GM13976 (cell line): ENCODE results near the gene MS4A12.
"Not testable (repeated sequence)": the region's sequence is repeated elsewhere in the genome, so short reads cannot be mapped to it uniquely, and the experiment has no call there.

Experiments used
- DNase-seq: peaks from one replicate; pipeline ENCODE4 v3.0.0; 2012; ENCODE audit warnings: low spot score
- in situ Hi-C: fragments of 300-500 bp; cut with MboI; formaldehyde crosslinking; loops from one replicate; pipeline ENCODE4 v1.12.0; 2022; ENCODE audit warnings: low sequenced_read_pairs, mixed read lengths, inconsistent platforms; ENCODE audit not compliant: unreplicated experiment
- TF ChIP-seq, protein P1 (sequence below): IDR thresholded peaks from 2 replicates; pipeline ENCODE4 v1.5.1; 2012; ENCODE audit warnings: borderline replicate concordance, mild to moderate bottlenecking; ENCODE audit not compliant: insufficient read depth; ENCODE audit errors: extremely low read depth, missing control alignments, control extremely low read depth

The MS4A12 gene

DNA sequence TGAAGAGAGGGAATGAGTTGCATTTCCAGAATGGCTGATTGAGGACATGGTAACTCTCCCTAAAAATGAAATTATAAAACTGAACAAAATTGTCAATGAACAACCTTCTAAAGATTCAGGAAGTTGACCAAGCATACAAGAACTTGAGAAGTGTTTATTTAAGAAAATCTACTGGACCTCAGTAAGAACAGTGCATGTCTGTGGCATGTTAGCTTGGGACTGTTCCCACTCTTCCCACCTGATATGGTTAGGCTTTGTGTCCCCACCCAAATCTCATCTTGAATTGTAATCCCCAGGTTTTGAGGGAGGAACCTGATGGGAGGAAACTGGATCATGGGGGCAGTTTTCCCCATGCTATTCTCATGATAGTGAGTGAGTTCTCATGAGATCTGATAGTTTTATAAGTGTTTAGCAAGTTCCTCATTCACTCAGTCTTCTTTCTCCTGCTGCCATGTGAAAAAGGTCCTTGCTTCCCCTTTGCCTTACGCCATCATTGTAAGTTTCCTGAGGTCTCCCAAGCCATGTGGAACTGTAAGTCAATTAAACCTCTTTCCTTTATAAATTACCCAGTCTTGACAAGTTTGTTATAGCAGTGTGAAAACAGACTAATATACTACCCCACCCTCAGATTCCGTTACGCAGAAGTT, 38.0 kb downstream of the MS4A12 start:
- DNase-seq: no peak
- in situ Hi-C loops: no loop called here
- TF ChIP-seq, protein P1, sequence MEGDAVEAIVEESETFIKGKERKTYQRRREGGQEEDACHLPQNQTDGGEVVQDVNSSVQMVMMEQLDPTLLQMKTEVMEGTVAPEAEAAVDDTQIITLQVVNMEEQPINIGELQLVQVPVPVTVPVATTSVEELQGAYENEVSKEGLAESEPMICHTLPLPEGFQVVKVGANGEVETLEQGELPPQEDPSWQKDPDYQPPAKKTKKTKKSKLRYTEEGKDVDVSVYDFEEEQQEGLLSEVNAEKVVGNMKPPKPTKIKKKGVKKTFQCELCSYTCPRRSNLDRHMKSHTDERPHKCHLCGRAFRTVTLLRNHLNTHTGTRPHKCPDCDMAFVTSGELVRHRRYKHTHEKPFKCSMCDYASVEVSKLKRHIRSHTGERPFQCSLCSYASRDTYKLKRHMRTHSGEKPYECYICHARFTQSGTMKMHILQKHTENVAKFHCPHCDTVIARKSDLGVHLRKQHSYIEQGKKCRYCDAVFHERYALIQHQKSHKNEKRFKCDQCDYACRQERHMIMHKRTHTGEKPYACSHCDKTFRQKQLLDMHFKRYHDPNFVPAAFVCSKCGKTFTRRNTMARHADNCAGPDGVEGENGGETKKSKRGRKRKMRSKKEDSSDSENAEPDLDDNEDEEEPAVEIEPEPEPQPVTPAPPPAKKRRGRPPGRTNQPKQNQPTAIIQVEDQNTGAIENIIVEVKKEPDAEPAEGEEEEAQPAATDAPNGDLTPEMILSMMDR: no peak

DNA sequence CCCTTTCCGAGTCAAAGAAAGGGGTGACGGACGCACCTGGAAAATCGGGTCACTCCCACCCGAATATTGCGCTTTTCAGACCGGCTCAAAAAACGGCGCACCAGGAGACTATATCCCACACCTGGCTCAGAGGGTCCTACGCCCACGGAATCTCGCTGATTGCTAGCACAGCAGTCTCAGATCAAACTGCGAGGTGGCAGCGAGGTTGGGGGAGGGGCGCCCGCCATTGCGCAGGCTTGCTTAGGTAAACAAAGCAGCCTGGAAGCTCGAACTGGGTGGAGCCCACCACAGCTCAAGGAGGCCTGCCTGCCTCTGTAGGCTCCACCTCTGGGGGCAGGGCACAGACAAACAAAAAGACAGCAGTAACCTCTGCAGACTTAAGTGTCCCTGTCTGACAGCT, 39.8 kb downstream of the MS4A12 start:
- in situ Hi-C loops, DNase-seq: not testable (repeated sequence)

DNA sequence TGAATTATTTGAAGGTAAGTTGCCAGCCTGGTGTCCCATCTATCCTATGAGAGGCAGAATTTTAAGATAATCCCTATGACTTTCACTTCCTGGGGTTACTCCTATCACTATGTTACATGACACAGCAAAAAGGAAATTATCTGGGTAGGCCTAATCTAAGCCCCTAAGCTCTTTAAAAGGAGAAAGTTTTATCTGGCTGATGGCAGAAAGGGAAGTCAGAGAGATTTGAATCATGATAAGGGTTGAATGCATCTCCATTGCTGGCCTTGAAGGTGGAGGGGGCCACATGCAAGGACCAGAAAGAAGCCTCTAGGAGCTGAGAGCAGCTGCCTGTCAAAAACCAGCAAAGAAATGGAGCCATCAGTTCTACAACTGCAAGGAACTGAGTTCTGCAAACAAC, 46.0 kb downstream of the MS4A12 start:
- DNase-seq, in situ Hi-C loops: not testable (repeated sequence)

DNA sequence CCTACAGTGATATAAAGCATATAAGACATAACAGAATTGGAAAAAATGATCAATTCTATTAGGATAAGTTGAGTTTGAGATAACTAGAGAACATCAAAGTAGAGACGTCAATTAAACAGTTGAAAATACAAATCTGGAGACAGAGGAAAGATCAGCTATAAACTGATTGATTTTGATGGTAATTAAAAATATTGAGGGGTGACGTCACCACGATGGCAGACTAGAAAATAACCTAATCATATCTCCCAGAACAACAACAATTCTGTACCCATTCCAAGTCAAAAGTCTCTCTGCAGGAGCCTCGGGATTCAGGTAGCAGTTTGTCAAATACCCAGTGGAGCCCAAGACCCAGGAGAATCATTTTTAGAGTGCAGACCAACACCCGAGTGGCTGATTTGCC, 51.5 kb downstream of the MS4A12 start:
- TF ChIP-seq, protein P1: no peak
- DNase-seq: no peak
- in situ Hi-C loops: no loop called here
